Activated naive CD8-positive, alpha-beta T cell treated with anti-CD3 and anti-CD28 coated beads, Interleukin-2, amount 50 U/mL, for 24 hours (primary cell): ENCODE data around the gene CUL9.
A peak's percentile ranks its signal among the peaks of the same experiment; 100 is the strongest.
"Not testable (repeated sequence)": the region's sequence is repeated elsewhere in the genome, so short reads cannot be mapped to it uniquely, and the experiment has no call there.

Experiments
- ATAC-seq: fragments of 150-1000 bp; cut with Tn5 transposase; one replicate; pipeline ENCODE4 v1.10.0; 2021
- DNase-seq: peaks from one replicate; pipeline ENCODE4 v3.0.0; 2021
- H3K27ac Mint-ChIP-seq: one replicate; pipeline ENCODE4 v1.8.0; 2021; ENCODE audit warnings: mild to moderate bottlenecking, mixed read lengths
- H3K27me3 Mint-ChIP-seq: one replicate; pipeline ENCODE4 v1.8.0; 2021; ENCODE audit warnings: mixed read lengths
- H3K36me3 Mint-ChIP-seq: one replicate; pipeline ENCODE4 v1.8.0; 2021; ENCODE audit warnings: low read depth, mixed read lengths
- H3K4me1 Mint-ChIP-seq: one replicate; pipeline ENCODE4 v1.8.0; 2021; ENCODE audit warnings: mixed read lengths
- H3K4me3 Mint-ChIP-seq: one replicate; pipeline ENCODE4 v1.8.0; 2021; ENCODE audit warnings: mild to moderate bottlenecking, moderate library complexity, mixed read lengths
- H3K9me3 Mint-ChIP-seq: one replicate; pipeline ENCODE4 v1.8.0; 2021; ENCODE audit warnings: mixed read lengths

The CUL9 gene

DNA sequence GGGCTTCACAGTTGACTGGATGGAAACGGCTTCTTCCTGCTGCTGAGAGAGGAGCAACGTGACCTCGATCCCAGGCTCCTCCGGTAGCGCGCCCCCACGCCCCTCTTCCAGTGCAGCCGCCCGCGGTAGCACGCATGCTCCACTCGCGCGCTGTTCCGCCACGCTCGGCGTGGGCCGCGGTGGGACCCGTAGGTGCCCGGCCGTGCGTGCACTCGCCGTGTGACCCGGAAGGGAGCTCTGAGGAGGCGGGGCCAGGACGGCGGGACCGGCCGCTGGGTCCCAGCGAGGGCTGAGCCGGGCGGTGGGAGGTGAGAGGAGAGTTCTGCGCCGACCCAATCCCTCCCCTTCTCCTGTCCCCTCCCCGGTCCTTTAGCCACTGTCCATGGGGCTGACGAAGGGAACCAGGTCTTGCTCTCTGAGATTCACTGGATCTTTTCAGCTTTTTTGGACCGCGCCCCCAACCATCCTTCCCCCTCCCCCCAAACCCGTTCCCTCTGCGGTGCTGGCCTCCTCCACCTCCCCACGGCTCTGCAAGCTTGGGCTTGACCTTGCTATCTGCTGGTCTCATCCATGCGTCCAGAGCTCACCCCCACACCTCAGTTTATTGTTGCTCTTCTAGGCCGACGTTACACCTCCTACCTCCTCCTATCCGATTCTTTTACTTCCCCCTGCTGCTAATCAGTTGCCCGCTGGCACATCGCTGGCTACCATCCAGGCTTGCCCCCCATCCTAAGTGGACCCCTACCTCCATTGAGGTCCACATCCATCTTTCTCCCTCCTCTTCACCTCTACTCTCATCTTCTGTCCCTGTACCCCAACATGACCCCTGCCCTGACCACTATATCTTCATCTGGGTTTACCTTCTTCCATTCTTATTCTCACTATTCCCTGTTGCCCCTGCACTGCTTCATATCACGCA, at the start of gene CUL9:
TSS of gene CUL9 (plus strand) at position 255 of the 919 bp plus-strand sequence. CDS start 2,115 bp downstream, outside the sequence.
- H3K9me3 Mint-ChIP-seq: no peaks in the 10 kb centered on the region
- ATAC-seq (peak; percentile 91), DNase-seq (peak; percentile 87)
- peak within 1 kb of the TSS; percentile 86 for H3K27ac Mint-ChIP-seq
- H3K4me3 Mint-ChIP-seq: peak within 1 kb of the TSS; percentile 94
- peaks cover 50% of the 10 kb centered on the region for H3K4me1 Mint-ChIP-seq
- H3K36me3 Mint-ChIP-seq: peaks cover 23% of the 10 kb centered on the region
- no peaks in the 10 kb centered on the region for H3K27me3 Mint-ChIP-seq

DNA sequence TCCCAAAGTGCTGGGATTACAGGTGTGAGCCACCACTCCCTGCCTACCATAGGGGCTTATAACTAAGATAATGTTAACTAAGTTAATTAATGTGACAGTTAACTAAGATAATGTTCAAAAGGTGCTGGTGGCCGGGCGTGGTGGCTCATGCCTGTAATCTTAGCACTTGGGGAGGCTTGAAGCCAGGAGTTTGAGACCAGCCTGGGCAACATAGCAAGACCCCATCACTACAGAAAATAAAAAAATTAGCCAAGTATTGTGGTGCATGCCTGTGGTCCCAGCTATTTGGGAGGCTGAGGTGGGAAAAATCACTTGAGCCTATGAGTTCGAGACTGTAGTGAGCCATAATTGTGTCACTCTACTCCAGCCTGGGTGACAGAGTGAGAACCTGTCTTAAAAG, 43.7 kb upstream of the CUL9 start:
- Mint-ChIP-seq H3K27ac (no peak overlapping the region), H3K27me3 (no peaks in the 10 kb centered on the region), H3K4me1 (peaks cover 12% of the 10 kb centered on the region), H3K36me3 (no peaks in the 10 kb centered on the region), H3K9me3 (no peaks in the 10 kb centered on the region), H3K4me3 (no peak overlapping the region)
- DNase-seq (no peak), ATAC-seq (no peak)

GRCh38 chr6:43139973-43140372, 42.0 kb upstream of the CUL9 start:
- DNase-seq, ATAC-seq, H3K27me3 Mint-ChIP-seq, H3K27ac Mint-ChIP-seq, H3K36me3 Mint-ChIP-seq, H3K9me3 Mint-ChIP-seq, H3K4me3 Mint-ChIP-seq: not testable (repeated sequence)
- peaks cover 19% of the 10 kb centered on the region for H3K4me1 Mint-ChIP-seq

DNA sequence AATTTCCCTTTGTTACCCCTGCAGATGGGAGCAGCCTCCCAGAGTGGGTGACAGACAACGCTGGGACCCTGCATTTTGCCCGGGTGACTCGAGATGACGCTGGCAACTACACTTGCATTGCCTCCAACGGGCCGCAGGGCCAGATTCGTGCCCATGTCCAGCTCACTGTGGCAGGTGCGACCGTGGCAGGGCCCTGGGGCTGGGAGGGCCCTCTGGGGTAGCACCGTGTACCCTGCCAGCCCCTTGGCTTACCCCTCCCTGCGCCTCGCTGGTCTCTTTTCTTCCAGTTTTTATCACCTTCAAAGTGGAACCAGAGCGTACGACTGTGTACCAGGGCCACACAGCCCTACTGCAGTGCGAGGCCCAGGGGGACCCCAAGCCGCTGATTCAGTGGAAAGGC, 40.4 kb upstream of the CUL9 start:
- H3K27me3 Mint-ChIP-seq: no peaks in the 10 kb centered on the region
- H3K36me3 Mint-ChIP-seq: no peaks in the 10 kb centered on the region
- peak; percentile 5 for DNase-seq
- no peak overlapping the region for H3K4me3 Mint-ChIP-seq
- peak overlapping the region; percentile 85 for H3K27ac Mint-ChIP-seq
- H3K4me1 Mint-ChIP-seq: peaks cover 19% of the 10 kb centered on the region
- H3K9me3 Mint-ChIP-seq: no peaks in the 10 kb centered on the region
- no peak for ATAC-seq

DNA sequence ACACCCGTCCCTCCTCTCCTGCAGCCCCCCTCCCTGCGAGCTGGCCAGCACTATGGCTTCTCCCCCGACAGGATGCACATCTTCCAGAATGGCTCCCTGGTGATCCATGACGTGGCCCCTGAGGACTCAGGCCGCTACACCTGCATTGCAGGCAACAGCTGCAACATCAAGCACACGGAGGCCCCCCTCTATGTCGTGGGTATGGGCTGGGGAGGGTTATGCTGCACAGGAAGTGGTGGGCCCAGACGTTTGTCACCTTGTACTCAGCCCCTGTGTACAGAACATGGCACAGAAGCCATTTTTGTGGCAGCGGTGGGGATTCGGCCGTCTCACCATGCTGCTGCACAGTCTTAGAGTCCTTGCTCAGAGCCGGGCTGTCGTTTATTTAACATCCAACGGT, 39.9 kb upstream of the CUL9 start:
- Mint-ChIP-seq H3K27me3 (no peaks in the 10 kb centered on the region), H3K4me3 (peak overlapping the region; percentile 24), H3K36me3 (no peaks in the 10 kb centered on the region), H3K27ac (peak overlapping the region; percentile 85), H3K9me3 (no peaks in the 10 kb centered on the region), H3K4me1 (peaks cover 19% of the 10 kb centered on the region)
- peak; percentile 23 for DNase-seq
- peak; percentile 46 for ATAC-seq

DNA sequence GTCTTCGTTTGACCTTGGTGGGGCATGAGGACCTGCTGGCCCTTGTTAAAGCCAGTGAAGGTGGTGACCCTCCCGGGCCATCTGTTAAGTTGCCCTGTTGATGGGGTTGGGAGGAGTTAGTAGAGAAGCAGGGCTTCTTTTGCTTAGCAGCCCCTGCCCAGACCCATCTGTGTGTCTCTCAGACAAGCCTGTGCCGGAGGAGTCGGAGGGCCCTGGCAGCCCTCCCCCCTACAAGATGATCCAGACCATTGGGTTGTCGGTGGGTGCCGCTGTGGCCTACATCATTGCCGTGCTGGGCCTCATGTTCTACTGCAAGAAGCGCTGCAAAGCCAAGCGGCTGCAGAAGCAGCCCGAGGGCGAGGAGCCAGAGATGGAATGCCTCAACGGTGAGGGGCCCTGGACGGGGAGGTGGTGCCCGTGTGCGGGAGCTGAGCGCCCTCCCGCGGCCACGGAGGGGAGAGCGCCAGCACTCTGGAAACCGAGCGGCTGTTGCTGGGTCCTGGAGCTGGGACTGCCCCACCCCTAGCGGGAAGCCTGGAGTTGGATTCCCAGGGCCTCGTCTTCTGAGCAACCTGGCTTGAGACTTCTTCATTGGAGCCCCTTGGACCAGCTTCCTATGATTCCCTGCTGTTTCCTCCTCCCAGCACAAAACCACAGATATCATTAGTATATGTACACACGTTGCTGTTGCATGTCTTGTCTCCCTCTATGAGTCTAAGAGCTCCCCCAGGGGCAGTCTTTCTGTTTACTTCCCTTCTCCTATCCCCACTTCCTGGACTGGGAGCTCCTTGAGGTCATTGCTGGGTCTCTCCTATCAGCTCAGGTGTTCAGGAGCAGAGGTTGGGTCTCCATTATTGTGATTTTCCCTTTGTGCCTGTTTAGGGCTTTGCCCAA, 38.5 kb upstream of the CUL9 start:
- Mint-ChIP-seq H3K4me1 (peaks cover 19% of the 10 kb centered on the region), H3K36me3 (no peaks in the 10 kb centered on the region), H3K27ac (peak overlapping the region; percentile 85), H3K4me3 (peak overlapping the region; percentile 42), H3K27me3 (no peaks in the 10 kb centered on the region), H3K9me3 (no peaks in the 10 kb centered on the region)
- ATAC-seq: peak; percentile 92
- DNase-seq: peak; percentile 85

DNA sequence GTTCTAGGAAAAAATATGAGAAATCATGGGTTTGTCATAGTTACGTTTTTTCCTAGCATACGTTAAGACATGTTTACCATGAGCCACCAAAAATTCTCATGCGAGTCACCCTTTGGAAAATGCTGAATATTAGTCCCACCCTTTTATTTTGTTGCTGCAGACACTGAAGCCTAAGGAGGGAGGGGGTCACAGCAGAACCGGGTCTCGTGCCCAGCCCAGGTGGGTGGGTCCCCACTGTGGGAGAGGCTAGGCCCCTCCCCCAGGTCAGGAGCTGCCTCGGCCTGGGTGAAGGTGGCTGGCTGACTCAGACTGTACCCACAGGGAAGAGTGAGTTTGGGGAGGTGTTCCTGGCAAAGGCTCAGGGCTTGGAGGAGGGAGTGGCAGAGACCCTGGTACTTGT, 37.1 kb upstream of the CUL9 start:
- H3K4me1 Mint-ChIP-seq: peaks cover 19% of the 10 kb centered on the region
- ATAC-seq (no peak), DNase-seq (no peak)
- H3K4me3 Mint-ChIP-seq: no peak overlapping the region
- H3K27me3 Mint-ChIP-seq: no peaks in the 10 kb centered on the region
- H3K9me3 Mint-ChIP-seq: no peaks in the 10 kb centered on the region
- no peak overlapping the region for H3K27ac Mint-ChIP-seq
- no peaks in the 10 kb centered on the region for H3K36me3 Mint-ChIP-seq

GRCh38 chr6:43146261-43146660, 35.7 kb upstream of the CUL9 start:
- ATAC-seq (no peak), DNase-seq (no peak)
- no peak overlapping the region for H3K4me3 Mint-ChIP-seq
- H3K27ac Mint-ChIP-seq: no peak overlapping the region
- H3K27me3 Mint-ChIP-seq: no peaks in the 10 kb centered on the region
- H3K9me3 Mint-ChIP-seq: no peaks in the 10 kb centered on the region
- H3K36me3 Mint-ChIP-seq: no peaks in the 10 kb centered on the region
- H3K4me1 Mint-ChIP-seq: peaks cover 19% of the 10 kb centered on the region

- DNase-seq: no peak
- no peak for ATAC-seq
- H3K36me3 Mint-ChIP-seq: no peaks in the 10 kb centered on the region
- H3K27me3 Mint-ChIP-seq: no peaks in the 10 kb centered on the region
- peaks cover 18% of the 10 kb centered on the region for H3K4me1 Mint-ChIP-seq
- H3K27ac Mint-ChIP-seq: no peak overlapping the region
- no peaks in the 10 kb centered on the region for H3K9me3 Mint-ChIP-seq
- H3K4me3 Mint-ChIP-seq: no peak overlapping the region
These were observed 35.0 kb upstream of the CUL9 start for GRCh38 chr6:43146709-43147688.

DNA sequence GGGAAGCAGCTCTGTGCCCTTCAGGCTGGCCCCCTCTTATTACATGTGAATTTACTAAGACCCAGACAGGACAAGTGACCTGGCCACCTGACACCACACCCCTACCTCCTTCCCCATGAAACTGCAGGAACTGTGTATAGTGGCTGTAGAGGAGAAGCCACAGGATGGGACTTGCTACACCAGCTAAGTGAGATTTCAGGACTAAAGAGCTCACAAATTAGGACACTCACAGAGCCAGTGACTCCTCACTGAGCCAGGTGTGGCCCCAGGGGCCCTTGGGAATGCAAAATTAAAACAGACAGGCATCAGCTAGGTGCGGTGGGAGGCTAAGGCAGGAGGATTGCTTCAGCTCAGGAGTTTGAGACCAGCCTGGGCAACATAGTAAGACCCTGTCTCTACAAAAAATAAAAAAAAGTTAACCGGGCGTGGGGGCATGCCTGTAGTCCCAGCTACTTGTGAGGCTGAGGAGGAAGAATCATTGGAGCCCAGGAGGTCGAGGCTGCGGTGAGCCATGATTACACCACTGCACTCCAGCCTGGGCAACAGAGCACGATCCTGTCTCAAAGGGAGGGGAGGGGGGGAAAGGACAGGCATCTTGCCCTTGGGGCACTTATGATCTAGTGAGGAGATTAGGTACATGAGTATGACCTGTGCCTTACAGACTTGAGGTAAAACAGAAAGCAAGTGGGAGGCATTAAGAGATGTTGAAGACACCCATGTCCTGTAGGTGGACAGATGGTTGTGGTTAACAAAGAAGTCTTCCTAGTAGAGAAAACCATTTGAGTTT, 34.1 kb upstream of the CUL9 start:
- H3K4me1 Mint-ChIP-seq: peaks cover 10% of the 10 kb centered on the region
- H3K4me3 Mint-ChIP-seq: no peak overlapping the region
- ATAC-seq (no peak), DNase-seq (no peak)
- no peaks in the 10 kb centered on the region for H3K27me3 Mint-ChIP-seq
- H3K27ac Mint-ChIP-seq: no peak overlapping the region
- H3K9me3 Mint-ChIP-seq: no peaks in the 10 kb centered on the region
- H3K36me3 Mint-ChIP-seq: no peaks in the 10 kb centered on the region

- H3K4me3 Mint-ChIP-seq: no peak overlapping the region
- no peak for ATAC-seq
- no peaks in the 10 kb centered on the region for H3K27me3 Mint-ChIP-seq
- H3K9me3 Mint-ChIP-seq: no peaks in the 10 kb centered on the region
- no peak overlapping the region for H3K27ac Mint-ChIP-seq
- H3K4me1 Mint-ChIP-seq: no peaks in the 10 kb centered on the region
- H3K36me3 Mint-ChIP-seq: no peaks in the 10 kb centered on the region
- no peak for DNase-seq
These were observed 32.7 kb upstream of the CUL9 start for GRCh38 chr6:43149265-43149664.

DNA sequence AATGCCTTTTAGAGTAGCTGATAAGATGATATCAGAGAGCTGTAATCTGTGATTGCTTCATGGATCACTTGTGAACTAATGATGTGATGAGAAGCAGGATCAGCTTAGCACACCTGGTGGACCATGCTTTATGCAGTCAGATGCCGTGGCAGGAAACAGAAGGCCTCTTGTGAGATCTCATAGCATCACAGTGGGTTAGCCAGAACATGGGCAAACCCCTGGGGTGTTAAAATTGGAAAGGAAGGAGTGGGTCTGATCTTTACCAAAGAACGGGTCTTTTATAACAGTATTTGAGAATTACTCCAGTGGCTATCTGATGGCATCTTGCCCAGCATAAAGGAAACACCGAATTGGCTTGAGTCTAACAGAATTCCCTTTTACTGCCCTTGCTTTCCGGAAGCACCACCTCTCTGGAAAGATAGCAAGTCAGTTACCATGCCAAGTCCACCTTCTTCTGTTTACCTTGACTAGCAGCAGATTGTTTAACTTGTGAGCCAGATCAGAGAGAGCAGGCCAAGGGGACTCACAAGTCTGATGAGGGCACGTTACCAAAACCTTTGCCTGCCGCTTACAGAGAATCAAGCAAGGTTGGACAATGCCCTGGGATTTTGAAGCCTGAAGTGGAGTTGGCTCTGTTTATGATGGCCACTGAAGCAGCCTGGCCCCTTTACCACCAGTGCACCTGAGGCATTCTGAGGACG, 31.8 kb upstream of the CUL9 start:
- ATAC-seq (no peak), DNase-seq (no peak)
- Mint-ChIP-seq H3K4me3 (no peak overlapping the region), H3K36me3 (no peaks in the 10 kb centered on the region), H3K4me1 (no peaks in the 10 kb centered on the region), H3K27me3 (no peaks in the 10 kb centered on the region), H3K27ac (no peak overlapping the region), H3K9me3 (no peaks in the 10 kb centered on the region)

- Mint-ChIP-seq H3K4me1 (no peaks in the 10 kb centered on the region), H3K4me3 (no peak overlapping the region), H3K36me3 (no peaks in the 10 kb centered on the region), H3K9me3 (no peaks in the 10 kb centered on the region), H3K27ac (no peak overlapping the region), H3K27me3 (no peaks in the 10 kb centered on the region)
- no peak for ATAC-seq
- no peak for DNase-seq
These were observed 22.4 kb upstream of the CUL9 start for GRCh38 chr6:43159599-43159998.
